SKM-1 treated with dmso at 0.1 percent for 144 hours (cell line): ENCODE measurements around the gene OR51G2.
"Not testable (repeated sequence)": the region's sequence is repeated elsewhere in the genome, so short reads cannot be mapped to it uniquely, and the experiment has no call there.

Experiments used
- DNase-seq: peaks from one replicate; lab custom pipeline; 2025; ENCODE audit not compliant: unreplicated experiment; lab: John Stamatoyannopoulos, UW

The OR51G2 gene

DNA sequence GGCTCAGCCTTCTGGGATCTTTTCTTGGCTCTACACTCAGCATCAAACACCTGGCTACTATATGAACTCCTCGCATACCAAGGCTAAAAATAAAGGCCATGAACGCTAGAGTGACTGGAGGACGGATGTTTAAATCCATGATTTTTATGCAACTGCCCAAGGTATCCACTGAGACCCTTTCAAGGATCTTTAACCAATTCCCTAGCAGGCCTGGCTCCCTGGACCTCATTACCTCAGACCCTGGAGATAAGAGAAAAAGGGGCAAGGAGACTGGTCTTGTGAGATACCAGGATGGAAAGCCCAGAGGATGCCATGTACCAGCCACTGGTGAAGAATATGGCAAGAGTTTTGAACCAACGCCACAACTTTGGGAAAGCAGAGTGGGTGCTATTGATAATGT is at the start of gene OR51G2:
Gene OR51G2 (minus strand): TSS at position 101 of the 400 bp plus-strand sequence. CDS start 3,687 bp downstream, outside the sequence.
- no peak for DNase-seq

DNA sequence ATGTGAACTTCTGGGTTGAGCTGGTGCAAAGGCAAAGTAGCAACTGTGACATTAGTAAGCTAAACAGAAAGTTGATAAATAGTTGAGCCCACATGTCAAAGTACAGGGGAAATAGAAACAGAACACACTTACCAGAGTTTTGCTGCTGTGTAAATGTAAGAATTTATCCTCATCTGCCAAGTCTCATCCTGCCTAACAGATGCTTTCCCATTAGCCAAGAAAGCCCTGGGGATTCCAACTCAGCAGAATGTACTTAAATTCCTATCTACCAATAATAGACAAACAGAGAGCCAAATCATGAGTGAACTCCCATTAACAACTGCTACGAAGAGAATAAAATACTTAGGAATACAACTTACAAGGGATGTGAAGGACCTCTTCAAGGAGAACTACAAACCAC is 43.7 kb upstream of the OR51G2 start:
- DNase-seq: no peak

DNA sequence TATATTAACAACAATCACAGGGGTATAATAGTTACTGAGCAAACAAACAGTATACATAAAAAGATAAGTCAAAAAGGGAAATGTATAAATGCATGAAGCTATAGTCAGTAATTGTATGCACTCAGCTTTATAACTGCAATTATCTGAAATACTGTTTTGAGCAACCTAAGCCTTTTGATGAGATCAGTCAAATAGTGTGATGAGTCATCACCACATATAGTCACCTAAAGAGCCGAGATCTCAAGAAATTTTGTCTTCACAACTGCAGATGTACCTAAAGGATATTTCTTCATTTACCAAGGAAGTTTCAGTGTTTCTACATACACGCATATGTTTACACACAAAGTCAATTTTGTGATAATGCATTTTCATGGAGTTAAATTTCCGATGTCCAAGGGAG is 41.7 kb upstream of the OR51G2 start:
- no peak for DNase-seq

DNA sequence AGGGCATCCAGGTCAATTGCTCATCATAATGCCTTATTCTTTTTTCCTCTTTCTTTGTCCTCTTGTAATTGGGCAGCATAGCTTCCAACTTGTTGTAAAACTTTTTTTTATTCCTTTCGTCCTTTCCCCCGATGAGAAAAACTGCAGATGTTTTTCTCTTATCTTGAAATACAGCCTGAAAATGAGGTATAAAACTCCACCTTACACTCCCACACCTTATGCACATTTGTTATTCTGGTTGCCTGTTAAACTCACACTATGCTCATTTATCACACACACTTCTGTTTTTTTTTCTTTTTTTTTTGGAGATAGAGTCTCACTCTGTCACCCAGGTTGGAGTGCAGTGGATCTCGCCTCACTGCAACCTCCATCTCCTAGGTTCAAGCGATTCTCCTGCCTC is 38.2 kb upstream of the OR51G2 start:
- DNase-seq: no peak

- not testable (repeated sequence) for DNase-seq
Observed at GRCh38 chr11:4955613-4956012, 36.5 kb upstream of the OR51G2 start, which contains the start of gene OR51A2. OR51A2 (minus strand) TSS chr11:4955713; CDS start chr11:4955713, 0 bp downstream.

- no peak for DNase-seq
Observed at GRCh38 chr11:4947505-4947904, 28.4 kb upstream of the OR51G2 start, which contains the start of gene OR51A4. OR51A4 (minus strand) TSS chr11:4947605; CDS start chr11:4947100, 505 bp downstream.

- DNase-seq: no peak
Observed at GRCh38 chr11:4936745-4937144, 17.6 kb upstream of the OR51G2 start.

DNA sequence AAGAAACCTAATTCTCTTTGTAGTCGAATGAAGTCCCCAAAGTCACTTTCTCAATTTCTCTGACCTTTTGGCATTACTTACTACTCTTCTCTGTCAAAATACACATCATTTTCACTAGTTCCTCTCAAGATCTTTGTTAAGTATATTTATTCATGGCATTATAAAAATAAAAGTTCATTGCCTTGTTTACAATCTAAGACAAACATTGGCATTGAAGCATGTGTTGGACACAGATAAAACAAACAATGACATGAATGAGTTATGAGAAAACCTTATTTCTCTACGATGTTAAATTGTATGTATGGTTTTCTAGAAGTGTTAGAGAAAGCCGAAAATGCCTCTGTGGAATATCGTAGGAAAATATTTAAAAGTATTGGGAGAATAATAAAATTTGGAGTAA is 13.6 kb upstream of the OR51G2 start:
- DNase-seq: no peak

- DNase-seq: no peak
Observed at GRCh38 chr11:4926608-4927007, 7.5 kb upstream of the OR51G2 start.

DNA sequence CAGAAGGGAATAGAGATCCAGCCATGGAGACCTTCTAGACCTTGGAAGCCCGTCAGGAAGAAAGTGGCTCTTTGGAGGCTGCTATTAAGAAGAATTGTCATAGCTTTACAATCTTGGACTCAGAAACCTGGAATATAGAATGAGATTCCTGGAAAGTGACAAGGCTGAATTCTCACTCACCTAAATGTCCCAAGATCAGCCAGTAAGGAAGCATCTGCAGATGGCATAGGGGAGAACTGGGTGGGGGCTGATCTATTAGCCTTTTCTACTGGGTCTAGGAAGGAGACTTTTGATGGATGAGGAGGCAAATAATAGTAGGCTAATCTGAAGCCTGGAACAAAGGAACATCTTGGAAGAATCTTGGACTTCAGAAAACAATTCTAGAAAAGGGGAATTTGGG is 5.1 kb upstream of the OR51G2 start, which contains the start of gene OR51G1:
Gene OR51G1 (minus strand): TSS at position 101 of the 400 bp plus-strand sequence. CDS start 0 bp downstream, at position 101.
- DNase-seq: no peak

- no peak for DNase-seq
Observed at GRCh38 chr11:4922304-4922703, 3.2 kb upstream of the OR51G2 start.

DNA sequence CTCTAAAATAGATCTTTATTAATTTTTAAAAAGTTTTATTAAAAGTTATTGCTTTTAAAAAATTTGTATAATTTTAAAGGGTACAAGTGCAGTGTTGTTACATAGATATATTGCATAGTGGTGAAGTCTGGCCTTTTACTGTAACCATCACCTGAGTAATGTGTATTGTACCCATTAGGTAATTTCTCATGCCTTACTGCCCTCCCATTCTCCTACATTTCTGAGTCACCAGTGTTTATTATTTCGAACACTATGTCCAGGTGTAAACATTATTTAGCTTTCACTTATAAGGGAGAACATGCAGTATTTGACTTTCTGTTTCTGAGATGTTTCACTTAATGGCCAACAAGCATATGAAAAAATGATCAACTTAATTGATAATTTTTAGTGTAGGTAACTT is 2.6 kb upstream of the OR51G2 start:
- no peak for DNase-seq

- DNase-seq: no peak
Observed at GRCh38 chr11:4916581-4916980, 2.6 kb downstream of the OR51G2 start.

DNA sequence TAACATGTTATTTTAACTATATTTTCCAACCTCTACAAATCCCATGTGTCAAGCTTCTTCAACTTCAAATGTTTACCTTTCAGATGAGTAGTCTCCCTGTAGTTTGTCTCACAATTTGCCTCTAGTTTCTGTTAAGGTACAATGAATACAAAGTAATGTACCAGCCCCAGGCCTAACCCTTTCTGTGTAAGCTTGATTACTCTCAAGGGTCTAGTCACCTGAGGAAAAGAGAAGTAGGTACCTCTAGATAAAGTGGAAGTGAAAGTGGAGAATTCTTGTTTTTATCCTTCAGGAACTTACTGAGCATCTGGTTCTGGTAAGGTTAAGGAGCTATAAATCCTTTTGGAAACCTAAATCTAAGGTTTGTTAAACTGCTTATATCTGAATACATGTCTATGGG is 15.7 kb downstream of the OR51G2 start, which contains the start of gene OR51A7:
Gene OR51A7 (plus strand): TSS at position 300 of the 400 bp plus-strand sequence. CDS start 3,587 bp downstream, outside the sequence.
- DNase-seq: no peak

DNA sequence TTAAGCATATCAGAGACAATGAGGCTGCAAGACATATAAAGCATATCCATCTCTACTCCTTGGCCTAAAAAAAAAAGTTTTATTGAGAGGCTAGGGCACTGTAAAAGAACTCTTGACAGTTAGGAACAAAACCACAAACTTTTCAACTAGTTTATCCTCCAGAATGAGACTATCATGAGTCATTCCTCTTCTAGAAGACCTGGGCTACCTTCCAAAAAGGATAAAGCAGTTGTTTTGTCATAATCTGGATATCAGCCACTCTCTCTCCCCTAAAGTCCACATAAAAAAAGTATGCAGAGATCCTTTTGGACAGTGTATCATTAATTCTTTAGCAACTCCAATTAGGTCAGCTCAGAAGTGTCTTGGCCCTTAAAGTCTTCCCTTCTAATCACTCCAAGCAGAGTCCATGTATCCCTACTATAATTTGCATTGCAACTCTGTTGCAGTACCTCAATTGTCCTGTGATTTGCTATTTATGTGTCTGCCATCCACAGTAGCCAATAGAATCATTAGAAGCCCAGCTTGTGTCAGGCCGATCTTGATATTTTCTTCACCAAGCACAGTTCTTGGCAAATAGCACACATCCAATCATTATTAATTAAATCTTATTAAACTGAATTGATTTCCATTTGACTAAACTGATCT is 27.0 kb downstream of the OR51G2 start:
- DNase-seq: no peak

DNA sequence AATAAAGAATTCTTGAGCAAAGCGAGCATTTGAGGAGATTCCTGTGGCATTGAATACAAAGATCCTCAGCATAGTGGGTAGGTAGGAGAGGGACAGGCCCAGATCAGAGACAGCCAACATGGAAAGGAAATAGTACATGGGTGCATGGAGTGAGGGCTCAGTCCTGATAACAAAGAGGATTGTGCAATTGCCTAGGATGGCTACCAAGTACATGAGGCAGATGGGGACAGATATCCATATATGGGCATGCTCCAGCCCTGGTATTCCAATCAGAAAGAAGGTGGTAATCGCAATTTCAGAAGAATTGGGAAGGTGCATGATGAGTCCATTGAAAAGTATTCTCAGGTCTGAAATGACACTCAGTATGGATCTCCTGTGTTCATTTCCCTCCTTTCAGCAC is 28.9 kb downstream of the OR51G2 start:
- DNase-seq: no peak

GRCh38 chr11:4887591-4887990 is 31.6 kb downstream of the OR51G2 start:
- DNase-seq: no peak

DNA sequence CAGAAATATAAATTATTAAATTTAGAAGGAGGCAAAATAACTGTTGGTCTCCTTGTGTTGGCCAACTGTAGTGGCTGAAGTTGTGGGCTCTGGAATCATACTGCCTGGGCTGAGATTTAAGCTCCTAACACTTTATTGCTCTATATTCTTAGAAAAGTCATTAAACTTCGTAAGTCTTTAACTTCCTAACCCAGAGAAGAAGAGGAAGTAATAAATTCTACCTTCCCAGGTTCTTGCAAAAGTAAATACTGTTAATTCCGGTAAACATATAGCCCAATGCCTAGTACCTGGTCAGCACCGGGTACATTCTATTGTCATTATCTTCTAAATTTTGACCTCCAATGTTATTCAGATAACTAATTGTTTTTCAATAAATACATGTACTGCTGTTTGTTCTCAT is 33.0 kb downstream of the OR51G2 start:
- no peak for DNase-seq

GRCh38 chr11:4884361-4884760 is 34.8 kb downstream of the OR51G2 start:
- no peak for DNase-seq

- no peak for DNase-seq
Observed at GRCh38 chr11:4882543-4882942, 36.6 kb downstream of the OR51G2 start.

DNA sequence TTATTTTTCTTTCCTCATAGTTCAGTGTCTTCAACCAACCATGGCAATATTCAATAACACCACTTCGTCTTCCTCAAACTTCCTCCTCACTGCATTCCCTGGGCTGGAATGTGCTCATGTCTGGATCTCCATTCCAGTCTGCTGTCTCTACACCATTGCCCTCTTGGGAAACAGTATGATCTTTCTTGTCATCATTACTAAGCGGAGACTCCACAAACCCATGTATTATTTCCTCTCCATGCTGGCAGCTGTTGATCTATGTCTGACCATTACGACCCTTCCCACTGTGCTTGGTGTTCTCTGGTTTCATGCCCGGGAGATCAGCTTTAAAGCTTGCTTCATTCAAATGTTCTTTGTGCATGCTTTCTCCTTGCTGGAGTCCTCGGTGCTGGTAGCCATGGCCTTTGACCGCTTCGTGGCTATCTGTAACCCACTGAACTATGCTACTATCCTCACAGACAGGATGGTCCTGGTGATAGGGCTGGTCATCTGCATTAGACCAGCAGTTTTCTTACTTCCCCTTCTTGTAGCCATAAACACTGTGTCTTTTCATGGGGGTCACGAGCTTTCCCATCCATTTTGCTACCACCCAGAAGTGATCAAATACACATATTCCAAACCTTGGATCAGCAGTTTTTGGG is 37.2 kb downstream of the OR51G2 start, which contains the start of gene OR51T1:
Gene OR51T1 (plus strand): TSS at position 41 of the 641 bp plus-strand sequence. CDS start 0 bp downstream, at position 41.
- no peak for DNase-seq

GRCh38 chr11:4881188-4881587 is 38.0 kb downstream of the OR51G2 start:
- DNase-seq: no peak
